HepG2 (cell line): ENCODE results near the gene PPP2R2D. TPM values are rescaled to one million over a fixed set of nuclear protein-coding genes. Genes with fewer than 3 reads are reported as not detected.

Experiments used
- ATAC-seq: fragments of 200-7000 bp; cut with Tn5 transposase; 3 replicates; pipeline ENCODE4 v1.9.1; 2020; ENCODE audit warnings: mild to moderate bottlenecking, moderate library complexity
- BruUV-seq: library from RNA; stranded (reverse); fragments of 400-500 nt; replicated peaks from 2 replicates; lab custom pipeline; 2021; lab: Mats Ljungman, UMichigan
- CTCF ChIA-PET: fragments of 300-600 bp; formaldehyde crosslinking; extraction: SDS; loops from one replicate; lab custom pipeline; 2021; ENCODE audit warnings: low total read pairs, inconsistent platforms, low intra/inter-chr PET ratio; lab: Yijun Ruan, JAX
- POLR2A ChIA-PET: fragments of 350-600 bp; sonication (Branson Sonifier 250); formaldehyde crosslinking; loops from one replicate; lab custom pipeline; 2020; ENCODE audit warnings: antibody characterized with exemption, inconsistent platforms; lab: Yijun Ruan, JAX
- DNase-seq: peaks from one replicate; pipeline ENCODE4 v3.0.0-alpha.2; 2015; ENCODE audit warnings: low spot score
- FAIRE-seq: peaks from 3 replicates; lab custom pipeline; 2011; peaks lifted over from hg19 to GRCh38; lab: Jason Lieb, UNC
- H2AFZ ChIP-seq: one replicate; pipeline ENCODE4 v1.6.1; 2011; ENCODE audit warnings: low read length, inconsistent platforms
- H3K27ac ChIP-seq: fragments of 300-600 bp; 3 replicates; pipeline ENCODE4 v1.8.0; 2011; ENCODE audit warnings: mixed run types, mild to moderate bottlenecking, mixed read lengths, low read length, inconsistent platforms; ENCODE audit not compliant: insufficient read depth; ENCODE audit errors: extremely low read length
- H3K27me3 ChIP-seq, 2 experiments: fragments of 200-600 bp in 1 of 2; 2 replicates in 1 of 2; 3 replicates in 1 of 2; pipeline versions ENCODE4 v1.6.0 to v1.8.0; 2011; ENCODE audit warnings: low read length in 2 of 2, mild to moderate bottlenecking in 2 of 2, moderate library complexity in 2 of 2, inconsistent platforms in 1 of 2; ENCODE audit not compliant: insufficient read depth in 2 of 2, control insufficient read depth in 1 of 2
- H3K36me3 ChIP-seq, 2 experiments: fragments of 200-600 bp in 1 of 2; replicated peaks in 1 of 2; 2 replicates in 1 of 2; 3 replicates in 1 of 2; pipeline versions ENCODE4 v1.5.1 to v1.8.0; 2011; ENCODE audit warnings: low read length in 2 of 2, inconsistent platforms in 1 of 2; ENCODE audit not compliant: insufficient read depth in 2 of 2, control insufficient read depth in 1 of 2
- H3K4me1 ChIP-seq: 2 replicates; pipeline ENCODE4 v1.5.1; 2012; ENCODE audit warnings: low read length, inconsistent platforms; ENCODE audit not compliant: insufficient read depth
- H3K4me2 ChIP-seq: 2 replicates; pipeline ENCODE4 v1.6.0; 2011; ENCODE audit warnings: low read depth, low read length, inconsistent platforms
- H3K4me3 ChIP-seq, 3 experiments: fragments of 200-600 bp in 1 of 3; sonication (generic), shearing (Covaris generic) in 1 of 3; replicated peaks in 1 of 3; 2 replicates each; pipeline ENCODE4 v1.5.1; 2011 to 2016; ENCODE audit warnings: low read length in 3 of 3, inconsistent platforms in 2 of 3, low read depth in 2 of 3, mild to moderate bottlenecking in 2 of 3, control low read depth in 1 of 3, mixed read lengths in 1 of 3; ENCODE audit not compliant: insufficient read depth in 1 of 3
- H3K79me2 ChIP-seq: one replicate; pipeline ENCODE4 v1.6.1; 2011; ENCODE audit warnings: low read length, inconsistent platforms; ENCODE audit not compliant: insufficient read depth
- H3K9ac ChIP-seq: 2 replicates; pipeline ENCODE4 v1.6.0; 2011; ENCODE audit warnings: mild to moderate bottlenecking, low read depth, low read length, inconsistent platforms; ENCODE audit not compliant: insufficient read depth
- H3K9me3 ChIP-seq: 2 replicates; pipeline ENCODE4 v1.5.1; 2012; ENCODE audit warnings: mild to moderate bottlenecking, low read length
- H4K20me1 ChIP-seq: 2 replicates; pipeline ENCODE4 v1.6.0; 2011; ENCODE audit warnings: inconsistent platforms, mild to moderate bottlenecking, low read length, moderate library complexity; ENCODE audit not compliant: insufficient read depth
- BRD4 ChIP-seq: sonication (generic); formaldehyde crosslinking; IDR thresholded peaks from 2 replicates; pipeline ENCODE4 v1.4.0; 2020; ENCODE audit warnings: missing genetic modification reagents
- FOXK1 ChIP-seq: sonication (generic); formaldehyde crosslinking; IDR thresholded peaks from 2 replicates; pipeline ENCODE4 v1.4.0; 2020; ENCODE audit warnings: low read depth, missing genetic modification reagents, borderline replicate concordance
- GABPA ChIP-seq, 2 experiments: IDR thresholded peaks; 2 replicates each; pipeline ENCODE4 v1.6.1; 2011 to 2016; ENCODE audit warnings: low read depth in 2 of 2, low read length in 1 of 2, missing biosample characterization in 1 of 2, missing genetic modification characterization in 1 of 2
- MED13 ChIP-seq: sonication (generic); formaldehyde crosslinking; IDR thresholded peaks from 2 replicates; pipeline ENCODE4 v1.5.0; 2020; ENCODE audit warnings: missing genetic modification reagents
- POLR2G ChIP-seq: fragments of 200-400 bp; formaldehyde crosslinking; IDR thresholded peaks from 2 replicates; pipeline ENCODE4 v1.6.1; 2018; ENCODE audit warnings: mild to moderate bottlenecking, low read depth, low read length, moderate library complexity
- ZNF121 ChIP-seq: sonication (generic); formaldehyde crosslinking; IDR thresholded peaks from 2 replicates; pipeline ENCODE4 v1.5.0; 2020; ENCODE audit warnings: mild to moderate bottlenecking, missing genetic modification reagents
- ZNF468 ChIP-seq: sonication (generic); formaldehyde crosslinking; IDR thresholded peaks from 2 replicates; pipeline ENCODE4 v1.8.0; 2022; ENCODE audit warnings: mild to moderate bottlenecking, moderate library complexity, missing genetic modification reagents
- ZNF570 ChIP-seq: sonication (generic); formaldehyde crosslinking; IDR thresholded peaks from 2 replicates; pipeline ENCODE4 v1.4.0; 2020; ENCODE audit warnings: mild to moderate bottlenecking, missing genetic modification reagents, borderline replicate concordance
- WGBS: methylation state at CpG from one replicate; pipeline ENCODE4 v1.1.6; 2017; ENCODE audit warnings: low lambda C conversion rate; 5-methylcytosine and 5-hydroxymethylcytosine counted together
- in situ Hi-C: cut with HindIII; loops from 2 replicates; pipeline ENCODE4 v1.10.0; 2017; ENCODE audit warnings: low pct_unique_long_range_greater_than_20kb; ENCODE audit not compliant: extremely low pct_ligation_motif_present
- intact Hi-C: fragments of 100-400 bp; cut with micrococcal nuclease; formaldehyde crosslinking; loops from one replicate; pipeline ENCODE4 v1.10.0; 2022; ENCODE audit not compliant: unreplicated experiment
- polyA plus RNA-seq, 8 experiments: library from polyadenylated mRNA; depleted of rRNA in 3 of 8; stranded (reverse) in 7 of 8; unstranded in 1 of 8; fragments of >200 nt; fragmentation: Illumina TruSeq in 4 of 8; extraction: Trizol in 4 of 8; gene quantifications; 2 replicates each; pipeline versions ENCODE4 v1.2.1 to v1.2.3, GENCODE V29; 2011 to 2016; ENCODE audit warnings: low read depth in 4 of 8, missing spikeins in 1 of 8, mixed read lengths in 1 of 8; ENCODE audit not compliant: insufficient read depth in 1 of 8
- total RNA-seq, 5 experiments: library from RNA; depleted of rRNA; stranded (reverse); fragments of >200 nt; fragmentation: Illumina TruSeq; extraction: Trizol; gene quantifications; 2 replicates each; pipeline ENCODE4 v1.2.3, GENCODE V29; 2016; ENCODE audit warnings: low read depth in 1 of 5

The PPP2R2D gene
- total and polyA plus RNA-seq, 2 of the 13 experiments (the other 11 are each of a cell fraction or from before 2014, with no cell fraction given): 32.7 to 33.2 TPM

DNA sequence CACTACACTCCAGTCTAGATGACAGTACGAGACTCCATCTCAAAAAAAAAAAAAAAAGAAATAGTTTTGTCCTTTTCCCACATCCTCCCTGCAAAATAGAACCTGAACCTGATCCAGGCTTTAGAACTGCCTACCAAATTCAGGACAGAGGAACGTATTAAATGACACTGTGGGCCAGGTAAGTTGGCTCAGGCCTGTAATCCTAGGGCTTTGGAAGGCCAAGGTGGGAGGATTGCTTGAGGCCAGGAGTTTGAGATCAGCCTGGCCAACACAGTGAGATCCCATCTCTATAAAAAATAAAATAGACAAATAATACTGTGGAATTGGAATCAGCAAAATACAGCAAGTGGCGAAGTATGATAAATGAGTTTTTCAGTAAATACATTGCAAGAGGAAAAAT is 90.9 kb downstream of the PPP2R2D start:
- POLR2A ChIA-PET: no interaction called here
- no peak for ATAC-seq
- BruUV-seq: no TSS peak
- Histone ChIP-seq H3K4me1 (peaks cover 32% of the 10 kb centered on the region), H4K20me1 (no peaks in the 10 kb centered on the region), H3K27ac (no peak overlapping the region), H2AFZ (no peak overlapping the region), H3K79me2 (no peaks in the 10 kb centered on the region), H3K36me3 (no peaks in the 10 kb centered on the region), H3K27me3 (0 out of 5 replicates have a peak, but pooled peaks cover 0 to 2% of the 10 kb centered on the region in 2 experiments), H3K9me3 (no peaks in the 10 kb centered on the region), H3K4me2 (no peak overlapping the region), H3K9ac (no peak overlapping the region), H3K4me3 (no peak overlapping the region)
- FAIRE-seq: no peak
- TF ChIP-seq ZNF121 (CRISPR knock-in tag) (peak; percentile 38; the same call in 1 of the 2 replicates), MED13 (CRISPR knock-in tag) (no peak)
- CTCF ChIA-PET: no interaction called here
- in situ Hi-C loops (no loop called here), intact Hi-C loops (no loop called here)
- no peak for DNase-seq
- 45% methylated on average over 3 of the region's 3 CpGs for WGBS

DNA sequence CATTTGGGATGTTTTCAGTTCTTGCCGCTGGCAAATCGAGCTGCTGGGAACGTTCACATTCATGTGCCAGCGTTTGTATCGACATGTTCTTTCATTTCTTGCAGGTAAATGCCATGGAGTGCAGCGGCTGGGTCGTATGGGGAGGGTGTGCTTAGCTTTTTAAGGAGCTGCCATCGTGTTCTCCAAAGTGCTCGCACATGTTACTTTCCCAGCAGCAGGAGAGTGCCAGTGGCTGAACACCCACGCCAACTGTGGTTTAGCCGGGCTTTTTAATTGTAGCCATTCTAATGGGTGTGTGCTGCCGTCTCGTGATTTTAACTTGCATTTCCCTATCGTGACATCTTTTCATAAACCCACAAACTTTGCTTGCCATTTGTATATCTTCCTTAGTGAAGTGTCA is 92.5 kb downstream of the PPP2R2D start:
- no peaks in the 10 kb centered on the region for H3K79me2 ChIP-seq
- no TSS peak for BruUV-seq
- FAIRE-seq: no peak
- in situ Hi-C loops: no loop called here
- H3K4me3 ChIP-seq: no peak overlapping the region
- DNase-seq: no peak
- no peaks in the 10 kb centered on the region for H3K36me3 ChIP-seq
- no peak overlapping the region for H2AFZ ChIP-seq
- H3K9me3 ChIP-seq: no peaks in the 10 kb centered on the region
- no peak overlapping the region for H3K27ac ChIP-seq
- H3K4me1 ChIP-seq: peaks cover 47% of the 10 kb centered on the region
- no peaks in the 10 kb centered on the region for H4K20me1 ChIP-seq
- no peak overlapping the region for H3K9ac ChIP-seq
- ChIA-PET POLR2A (no interaction called here), CTCF (no interaction called here)
- 0 out of 5 replicates have a peak, but pooled peaks cover 0 to 2% of the 10 kb centered on the region in 2 experiments for H3K27me3 ChIP-seq
- 68% methylated on average over 14 of the region's 14 CpGs for WGBS
- intact Hi-C loops: no loop called here
- no peak for TF ChIP-seq ZNF468 (CRISPR knock-in tag)
- no peak for TF ChIP-seq GABPA (IDR thresholded peaks at IDR 0.05; ENCODE audit: low read depth, low read length)
- no peak for TF ChIP-seq GABPA (CRISPR knock-in tag; IDR thresholded peaks at IDR 0.05; ENCODE audit: low read depth)
- TF ChIP-seq ZNF570 (CRISPR knock-in tag): no peak
- TF ChIP-seq POLR2G: no peak
- TF ChIP-seq BRD4 (CRISPR knock-in tag): no peak
- TF ChIP-seq FOXK1 (CRISPR knock-in tag): no peak
- H3K4me2 ChIP-seq: no peak overlapping the region
- ATAC-seq: no peak
